ENCODE measurements around the gene VDR.

GRCh38 chr12:47940773-47941474 lies 36.1 kb upstream of the VDR start:
- TF ChIP-seq POLR2A (IDR thresholded peaks at IDR 0.05): no peak
- TF ChIP-seq, protein P1, sequence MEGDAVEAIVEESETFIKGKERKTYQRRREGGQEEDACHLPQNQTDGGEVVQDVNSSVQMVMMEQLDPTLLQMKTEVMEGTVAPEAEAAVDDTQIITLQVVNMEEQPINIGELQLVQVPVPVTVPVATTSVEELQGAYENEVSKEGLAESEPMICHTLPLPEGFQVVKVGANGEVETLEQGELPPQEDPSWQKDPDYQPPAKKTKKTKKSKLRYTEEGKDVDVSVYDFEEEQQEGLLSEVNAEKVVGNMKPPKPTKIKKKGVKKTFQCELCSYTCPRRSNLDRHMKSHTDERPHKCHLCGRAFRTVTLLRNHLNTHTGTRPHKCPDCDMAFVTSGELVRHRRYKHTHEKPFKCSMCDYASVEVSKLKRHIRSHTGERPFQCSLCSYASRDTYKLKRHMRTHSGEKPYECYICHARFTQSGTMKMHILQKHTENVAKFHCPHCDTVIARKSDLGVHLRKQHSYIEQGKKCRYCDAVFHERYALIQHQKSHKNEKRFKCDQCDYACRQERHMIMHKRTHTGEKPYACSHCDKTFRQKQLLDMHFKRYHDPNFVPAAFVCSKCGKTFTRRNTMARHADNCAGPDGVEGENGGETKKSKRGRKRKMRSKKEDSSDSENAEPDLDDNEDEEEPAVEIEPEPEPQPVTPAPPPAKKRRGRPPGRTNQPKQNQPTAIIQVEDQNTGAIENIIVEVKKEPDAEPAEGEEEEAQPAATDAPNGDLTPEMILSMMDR (IDR thresholded peaks at IDR 0.05): no peak

Data from uterus (tissue), 2 donors.